ENCODE data around the gene NTN3.

The NTN3 gene

GRCh38 chr16:2480948-2481347 lies 9.9 kb downstream of the NTN3 start:
- no peak for DNase-seq

- no peak for DNase-seq
Observed at GRCh38 chr16:2481676-2482075, 10.6 kb downstream of the NTN3 start.

GRCh38 chr16:2482249-2482648 lies 11.2 kb downstream of the NTN3 start:
- no peak for DNase-seq

- no peak for DNase-seq
Observed at GRCh38 chr16:2482708-2483534, 11.8 kb downstream of the NTN3 start.

- DNase-seq, result no peak
Observed at GRCh38 chr16:2483939-2484897, 13.1 kb downstream of the NTN3 start.

GRCh38 chr16:2484898-2485508 lies 13.9 kb downstream of the NTN3 start:
- no peak for DNase-seq

- DNase-seq, result no peak
Observed at GRCh38 chr16:2485811-2486507, 14.9 kb downstream of the NTN3 start.

GRCh38 chr16:2486645-2487516 lies 15.8 kb downstream of the NTN3 start:
- DNase-seq, result peak; percentile 84

- DNase-seq, result no peak
Observed at GRCh38 chr16:2487517-2487842, 16.4 kb downstream of the NTN3 start.

GRCh38 chr16:2487903-2488531 lies 16.9 kb downstream of the NTN3 start:
- no peak for DNase-seq

GRCh38 chr16:2489581-2489980 lies 18.5 kb downstream of the NTN3 start:
- DNase-seq, result no peak

GRCh38 chr16:2490190-2491105 lies 19.4 kb downstream of the NTN3 start:
- no peak for DNase-seq

GRCh38 chr16:2492292-2492691 lies 21.2 kb downstream of the NTN3 start:
- no peak for DNase-seq

- no peak for DNase-seq
Observed at GRCh38 chr16:2493605-2494004, 22.5 kb downstream of the NTN3 start.

GRCh38 chr16:2494616-2495015 lies 23.5 kb downstream of the NTN3 start:
- no peak for DNase-seq

GRCh38 chr16:2495041-2495440 lies 23.9 kb downstream of the NTN3 start:
- no peak for DNase-seq

GRCh38 chr16:2496223-2497115 lies 25.4 kb downstream of the NTN3 start:
- DNase-seq, result no peak

GRCh38 chr16:2497116-2497630 lies 26.1 kb downstream of the NTN3 start:
- no peak for DNase-seq
